Left lung (tissue), 10 donors: ENCODE measurements around the gene NEK10. TPM values are rescaled to one million over a fixed set of nuclear protein-coding genes. Genes with fewer than 3 reads are reported as not detected.

Experiments used
- ATAC-seq: fragments of 200-7000 bp; cut with Tn5 transposase; one replicate; pipeline ENCODE4 v1.9.1; 2020; ENCODE audit warnings: moderate library complexity
- DNase-seq, 4 donors: peaks; one replicate each; pipeline ENCODE4 v3.0.0-alpha.2; 2013 to 2020
- H3K27ac ChIP-seq, 2 donors: fragments of 200-600 bp; sonication (generic) in 1 of 2; one replicate each; pipeline versions ENCODE4 v1.5.0 to v1.8.0; 2020 to 2021
- H3K27me3 ChIP-seq, 2 donors: fragments of 200-600 bp; sonication (generic) in 1 of 2; one replicate each; pipeline versions ENCODE4 v1.5.0 to v1.8.0; 2020 to 2021
- H3K36me3 ChIP-seq, 2 donors: fragments of 200-600 bp; sonication (generic) in 1 of 2; one replicate each; pipeline versions ENCODE4 v1.5.0 to v1.8.0; 2020 to 2021
- H3K4me1 ChIP-seq, 2 donors: fragments of 200-600 bp; one replicate each; pipeline ENCODE4 v1.8.0; 2021
- H3K4me3 ChIP-seq, 2 donors: fragments of 200-600 bp; sonication (generic) in 1 of 2; one replicate each; pipeline versions ENCODE4 v1.5.0 to v1.8.0; 2020 to 2021; ENCODE audit warnings: mild to moderate bottlenecking in 1 of 2
- H3K9me3 ChIP-seq, 2 donors: fragments of 200-600 bp; sonication (generic) in 1 of 2; one replicate each; pipeline versions ENCODE4 v1.5.0 to v1.8.0; 2020 to 2021
- intact Hi-C, 2 donors: fragments of 100-400 bp; cut with DNase I; formaldehyde crosslinking; loops; one replicate each; pipeline versions ENCODE4 v1.11.2 to v1.14.2; 2022
- polyA plus RNA-seq, 6 donors: library from polyadenylated mRNA; unstranded; fragments of 120-200 nt; gene quantifications; one replicate each; pipeline ENCODE4 v1.2.1, GENCODE V29; 2013; ENCODE audit not compliant: insufficient read length in 6 of 6
- total RNA-seq, 2 donors: library from RNA; stranded (reverse); fragmentation: NEBNext Ultra II Directional; extraction: Animal tissue kit (Norgen Biotek cat#: 25700); gene quantifications; one replicate each; pipeline ENCODE4 v1.2.1, GENCODE V29; 2021
- TF ChIP-seq, protein P1 (sequence below), 2 donors: fragments of 200-600 bp; sonication (generic) in 1 of 2; IDR thresholded peaks; one replicate each; pipeline versions ENCODE4 v1.5.0 to v1.8.0; 2021; ENCODE audit warnings: antibody characterized with exemption in 2 of 2
- donor health status: DM: no; HTN: yes; CAD: no.
- donor health status: DM: no; HTN: no; CAD: no.

Gene NEK10
- total and polyA plus RNA-seq, 8 donors, result 1.5 to 7.9 (median 5.5) TPM

DNA sequence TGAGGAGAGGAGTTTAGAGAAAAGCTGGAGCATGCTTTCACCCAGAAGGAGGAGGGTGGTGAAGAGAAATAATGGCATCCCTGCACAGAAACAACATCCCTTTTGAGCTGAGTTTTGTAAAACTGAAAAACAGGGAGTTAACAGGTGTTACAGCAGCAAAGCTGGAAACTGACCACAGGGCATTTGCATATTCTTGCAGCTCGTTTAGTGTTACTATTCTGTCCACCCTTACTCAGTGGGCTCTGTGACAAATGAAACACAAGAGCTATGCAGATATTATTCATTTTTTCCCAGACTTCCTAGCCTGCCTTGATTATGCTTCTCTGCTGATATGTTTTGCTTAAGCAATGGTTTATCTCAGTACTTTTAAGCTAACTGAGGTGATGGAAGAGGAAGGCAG, 272.0 kb downstream of the NEK10 start:
- peaks cover 0 to 3% of the 10 kb centered on the region in 2 donors for H3K4me1 ChIP-seq

DNA sequence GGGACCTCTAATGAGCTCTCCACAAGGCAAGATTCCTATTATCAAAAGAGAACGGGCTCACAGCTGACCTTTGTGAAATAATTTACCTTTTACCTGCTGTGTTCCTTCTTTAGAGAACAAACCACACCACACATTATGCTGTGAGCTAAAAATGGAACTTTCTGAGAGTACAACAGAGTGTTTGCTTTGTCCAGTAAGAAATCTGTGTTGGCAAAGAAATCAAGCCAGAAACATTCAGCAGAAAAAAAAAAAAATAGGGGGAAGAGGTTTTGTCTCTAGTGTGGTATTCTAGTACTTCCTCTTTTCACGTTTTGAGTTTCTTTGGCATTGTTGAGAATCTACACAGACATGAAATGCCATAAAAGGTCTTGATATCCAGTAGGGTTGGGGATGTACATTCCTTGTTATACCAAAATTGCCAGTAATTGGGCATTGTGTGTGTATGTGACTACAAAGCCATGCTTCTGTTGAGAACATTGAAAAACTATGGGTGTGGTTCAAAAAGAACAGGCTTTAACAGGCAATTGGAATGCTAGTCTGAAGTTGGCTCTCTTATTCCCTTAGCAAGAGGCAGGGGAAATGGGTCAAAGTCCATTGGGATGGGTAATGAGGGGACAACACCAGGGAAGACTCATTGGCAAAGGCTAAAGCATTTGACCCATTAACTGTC, 273.5 kb downstream of the NEK10 start:
- TF ChIP-seq, protein P1, sequence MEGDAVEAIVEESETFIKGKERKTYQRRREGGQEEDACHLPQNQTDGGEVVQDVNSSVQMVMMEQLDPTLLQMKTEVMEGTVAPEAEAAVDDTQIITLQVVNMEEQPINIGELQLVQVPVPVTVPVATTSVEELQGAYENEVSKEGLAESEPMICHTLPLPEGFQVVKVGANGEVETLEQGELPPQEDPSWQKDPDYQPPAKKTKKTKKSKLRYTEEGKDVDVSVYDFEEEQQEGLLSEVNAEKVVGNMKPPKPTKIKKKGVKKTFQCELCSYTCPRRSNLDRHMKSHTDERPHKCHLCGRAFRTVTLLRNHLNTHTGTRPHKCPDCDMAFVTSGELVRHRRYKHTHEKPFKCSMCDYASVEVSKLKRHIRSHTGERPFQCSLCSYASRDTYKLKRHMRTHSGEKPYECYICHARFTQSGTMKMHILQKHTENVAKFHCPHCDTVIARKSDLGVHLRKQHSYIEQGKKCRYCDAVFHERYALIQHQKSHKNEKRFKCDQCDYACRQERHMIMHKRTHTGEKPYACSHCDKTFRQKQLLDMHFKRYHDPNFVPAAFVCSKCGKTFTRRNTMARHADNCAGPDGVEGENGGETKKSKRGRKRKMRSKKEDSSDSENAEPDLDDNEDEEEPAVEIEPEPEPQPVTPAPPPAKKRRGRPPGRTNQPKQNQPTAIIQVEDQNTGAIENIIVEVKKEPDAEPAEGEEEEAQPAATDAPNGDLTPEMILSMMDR (IDR thresholded peaks at IDR 0.05), result no peak
- DNase-seq, result no peak

More for the DNA sequence above, 272.0 kb downstream of the NEK10 start:
- Histone ChIP-seq H3K27me3 (no peaks in the 10 kb centered on the region), H3K27ac (no peak overlapping the region), H3K36me3 (no peaks in the 10 kb centered on the region), H3K4me3 (no peak overlapping the region), H3K9me3 (no peaks in the 10 kb centered on the region)
- intact Hi-C loops, result no loop called here
- TF ChIP-seq, protein P1 (IDR thresholded peaks at IDR 0.05), result no peak
- ATAC-seq (no peak), DNase-seq (no peak)

DNA sequence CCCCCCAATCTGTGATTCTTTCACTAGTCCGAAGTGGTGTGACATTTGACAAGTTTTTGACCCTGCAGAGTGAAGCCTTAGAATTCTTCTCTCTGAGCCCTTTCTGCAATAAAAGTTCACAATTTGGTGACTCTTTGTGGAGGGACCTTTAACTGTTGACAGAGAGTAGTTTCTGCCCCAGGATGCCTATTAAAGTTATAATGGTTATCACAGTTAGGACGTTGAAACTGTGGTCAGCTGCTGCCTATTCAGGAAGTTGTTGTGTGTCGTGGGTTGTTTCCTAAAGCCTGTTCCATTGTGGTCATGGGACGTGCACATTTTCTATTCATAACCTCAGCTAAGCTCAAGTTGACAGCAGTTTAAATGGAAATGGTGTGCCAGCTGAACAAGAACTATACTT, 274.5 kb downstream of the NEK10 start:
- Histone ChIP-seq H3K27ac (no peak overlapping the region), H3K4me1 (peaks cover 0 to 3% of the 10 kb centered on the region in 2 donors), H3K36me3 (no peaks in the 10 kb centered on the region), H3K9me3 (no peaks in the 10 kb centered on the region), H3K4me3 (no peak overlapping the region), H3K27me3 (no peaks in the 10 kb centered on the region)
- DNase-seq, result no peak
- TF ChIP-seq, protein P1 (IDR thresholded peaks at IDR 0.05), result no peak
- intact Hi-C loops, result no loop called here
- ATAC-seq, result no peak

More for the DNA sequence above, 273.5 kb downstream of the NEK10 start:
- H3K4me3 ChIP-seq, result no peak overlapping the region
- H3K9me3 ChIP-seq, result no peaks in the 10 kb centered on the region
- H3K4me1 ChIP-seq, result peaks cover 0 to 3% of the 10 kb centered on the region in 2 donors
- H3K27me3 ChIP-seq, result no peaks in the 10 kb centered on the region
- H3K27ac ChIP-seq, result no peak overlapping the region
- H3K36me3 ChIP-seq, result no peaks in the 10 kb centered on the region
- intact Hi-C loops, result no loop called here
- ATAC-seq, result peak; percentile 77

DNA sequence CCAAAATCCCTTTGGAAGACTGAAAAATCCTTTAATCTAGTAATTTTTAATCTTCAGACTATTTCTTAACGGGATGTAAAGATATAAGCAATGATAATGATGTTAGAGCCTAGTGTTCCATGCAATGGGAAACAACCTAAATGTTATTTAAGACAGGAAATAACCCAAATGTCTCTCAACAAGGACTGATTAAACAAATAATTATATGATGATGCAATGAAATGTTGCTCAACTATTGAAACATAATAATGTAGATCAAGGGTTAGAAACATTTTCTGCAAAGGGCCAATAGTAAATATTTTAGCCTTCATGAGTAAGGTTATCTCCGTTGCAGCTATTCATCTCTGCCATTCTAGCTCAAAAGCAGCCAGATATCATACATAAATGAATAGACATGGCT, 275.4 kb downstream of the NEK10 start:
- no peak overlapping the region for H3K27ac ChIP-seq
- H3K4me1 ChIP-seq, result peaks cover 0 to 3% of the 10 kb centered on the region in 2 donors
- H3K27me3 ChIP-seq, result no peaks in the 10 kb centered on the region
- no peak overlapping the region for H3K4me3 ChIP-seq
- no peaks in the 10 kb centered on the region for H3K36me3 ChIP-seq
- DNase-seq (no peak), ATAC-seq (no peak)
- no peaks in the 10 kb centered on the region for H3K9me3 ChIP-seq
- intact Hi-C loops, result no loop called here
- TF ChIP-seq, protein P1 (IDR thresholded peaks at IDR 0.05), result no peak

DNA sequence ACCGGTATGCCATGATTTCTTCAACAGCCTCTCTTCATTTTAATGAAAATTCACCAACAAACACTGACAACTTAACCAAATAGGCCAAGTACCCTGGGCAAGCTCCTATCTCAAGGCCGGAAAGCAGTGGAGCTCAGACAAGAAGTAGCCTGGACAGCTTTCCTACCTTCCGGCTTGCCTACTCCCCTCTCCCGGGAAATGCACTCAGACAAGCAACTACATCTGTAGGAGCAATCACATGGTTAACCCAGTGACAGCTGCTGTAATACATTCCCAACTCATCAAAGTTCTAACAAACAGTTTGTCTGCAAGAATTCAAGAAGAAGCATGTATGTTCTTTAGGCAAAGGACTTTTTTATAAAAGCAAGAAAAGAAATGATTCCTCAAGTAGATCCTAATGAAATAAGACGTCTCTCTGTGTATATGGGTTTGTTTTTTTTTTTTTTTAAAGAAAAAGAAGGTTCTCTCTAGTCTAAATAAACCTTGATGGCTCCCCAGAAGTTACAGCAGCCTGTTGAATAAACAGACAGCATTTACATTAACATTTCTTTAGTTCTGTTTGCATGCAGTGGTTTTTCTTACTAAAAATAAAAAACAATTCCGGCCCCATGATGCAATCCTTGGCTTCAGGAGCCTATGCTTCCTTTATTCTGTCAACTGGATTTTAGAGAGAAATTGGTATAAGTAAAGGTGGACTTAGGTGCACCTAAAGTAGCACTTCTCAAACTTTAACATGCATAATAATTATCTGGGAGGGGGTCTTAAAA, 278.7 kb downstream of the NEK10 start:
- Histone ChIP-seq H3K4me3 (no peak overlapping the region), H3K9me3 (no peaks in the 10 kb centered on the region), H3K36me3 (no peaks in the 10 kb centered on the region), H3K4me1 (peaks cover 0 to 3% of the 10 kb centered on the region in 2 donors), H3K27ac (no peak overlapping the region), H3K27me3 (no peaks in the 10 kb centered on the region)
- no peak for ATAC-seq
- intact Hi-C loops, result no loop called here
- TF ChIP-seq, protein P1 (IDR thresholded peaks at IDR 0.05), result no peak
- DNase-seq, result peak in 1 of 4 donors; percentile 28
